HCT116 (cell line): ENCODE results near the gene HEBP1. TPM values are rescaled to one million over a fixed set of nuclear protein-coding genes. Genes with fewer than 3 reads are reported as not detected.

ENCODE experiments used
- ATAC-seq: fragments of 200-7000 bp; cut with Tn5 transposase; 2 replicates; pipeline ENCODE4 v1.9.1; 2020; ENCODE audit warnings: mild to moderate bottlenecking, moderate library complexity
- BruUV-seq: library from RNA; stranded (reverse); fragments of 400-500 nt; replicated peaks from 2 replicates; lab custom pipeline; 2021; lab: Mats Ljungman, UMichigan
- CTCF ChIA-PET: fragments of 300-600 bp; sonication (Branson Sonifier 250); formaldehyde crosslinking; loops from one replicate; lab custom pipeline; 2021; ENCODE audit warnings: antibody characterized with exemption; lab: Charles Lee
- POLR2A ChIA-PET: fragments of 300-600, 350-600 bp; sonication (Branson Sonifier 250); formaldehyde crosslinking; loops from one replicate; lab custom pipeline; 2021; ENCODE audit warnings: antibody characterized with exemption; lab: Charles Lee
- RAD21 ChIA-PET, 2 experiments: fragments of 300-600 bp; sonication (Branson Sonifier 250); formaldehyde crosslinking; loops; one replicate each; lab custom pipeline; 2023; ENCODE audit warnings: low total read pairs in 2 of 2; ENCODE audit not compliant: uncharacterized antibody in 2 of 2, unreplicated experiment in 2 of 2, low non-redundant PET in 1 of 2; lab: Charles Lee
- DNase-seq: peaks from one replicate; pipeline ENCODE4 v3.0.0-alpha.2; 2010; ENCODE audit warnings: low read depth, low spot score
- H2AFZ ChIP-seq: fragments of 200-600 bp; shearing (Covaris generic), sonication (generic); 2 replicates; pipeline ENCODE4 v1.6.1; 2017; ENCODE audit warnings: low read depth, mixed run types, mixed read lengths, antibody characterized with exemption, low read length; ENCODE audit not compliant: poor library complexity, severe bottlenecking
- H3K27ac ChIP-seq: 2 replicates; pipeline ENCODE4 v1.5.1; 2012; ENCODE audit warnings: low read depth, low read length
- H3K27me3 ChIP-seq: fragments of 200-600 bp; sonication (generic); 2 replicates; pipeline ENCODE4 v1.6.1; 2016; ENCODE audit warnings: mixed run types, low read length, mixed read lengths; ENCODE audit not compliant: insufficient read depth
- H3K36me3 ChIP-seq, 2 experiments: fragments of 200-500 bp in 1 of 2; fragments of 200-600 bp in 1 of 2; sonication (Bioruptor generic) in 1 of 2; sonication (generic) in 1 of 2; 2 replicates each; pipeline versions ENCODE4 v1.5.1 to v1.6.1; 2014 to 2016; ENCODE audit warnings: low read length in 2 of 2, inconsistent platforms in 1 of 2, mixed read lengths in 1 of 2, mixed run types in 1 of 2; ENCODE audit not compliant: insufficient read depth in 2 of 2, control insufficient read depth in 1 of 2
- H3K4me1 ChIP-seq, 2 experiments: fragments of 200-600 bp in 1 of 2; sonication (generic) in 1 of 2; 2 replicates each; pipeline versions ENCODE4 v1.5.1 to v1.6.1; 2012 to 2017; ENCODE audit warnings: low read length in 2 of 2, inconsistent platforms in 1 of 2, mild to moderate bottlenecking in 1 of 2, mixed read lengths in 1 of 2, mixed run types in 1 of 2, moderate library complexity in 1 of 2; ENCODE audit not compliant: insufficient read depth in 2 of 2, control insufficient read depth in 1 of 2
- H3K4me2 ChIP-seq: fragments of 200-600 bp; sonication (generic); 2 replicates; pipeline ENCODE4 v1.6.1; 2017; ENCODE audit warnings: mixed run types, low read length, mixed read lengths
- H3K4me3 ChIP-seq, 2 experiments: fragments of 200-600 bp in 1 of 2; sonication (generic) in 1 of 2; replicated peaks in 1 of 2; 2 replicates each; pipeline ENCODE4 v1.5.1; 2011 to 2016; ENCODE audit warnings: low read length in 2 of 2, control low read depth in 1 of 2, low read depth in 1 of 2, mild to moderate bottlenecking in 1 of 2, mixed read lengths in 1 of 2, mixed run types in 1 of 2
- H3K79me2 ChIP-seq: fragments of 200-600 bp; sonication (generic); 2 replicates; pipeline ENCODE4 v1.6.1; 2017; ENCODE audit warnings: mild to moderate bottlenecking, mixed run types, low read length, moderate library complexity, mixed read lengths; ENCODE audit not compliant: insufficient read depth
- H3K9ac ChIP-seq: fragments of 200-600 bp; sonication (generic); 2 replicates; pipeline ENCODE4 v1.6.1; 2016; ENCODE audit warnings: low read length, mixed read lengths
- H3K9me2 ChIP-seq: fragments of 200-600 bp; sonication (generic), shearing (Covaris generic); 2 replicates; pipeline ENCODE4 v1.6.1; 2017; ENCODE audit warnings: mixed run types, mild to moderate bottlenecking, moderate library complexity; ENCODE audit not compliant: insufficient read depth
- H3K9me3 ChIP-seq, 2 experiments: fragments of 200-500 bp in 1 of 2; fragments of 200-600 bp in 1 of 2; sonication (Bioruptor generic) in 1 of 2; sonication (generic) in 1 of 2; 2 replicates each; pipeline ENCODE4 v1.6.1; 2014 to 2017; ENCODE audit warnings: low read length in 2 of 2, mixed read lengths in 2 of 2, inconsistent platforms in 1 of 2, low read depth in 1 of 2, mild to moderate bottlenecking in 1 of 2, mixed run types in 1 of 2, moderate library complexity in 1 of 2; ENCODE audit not compliant: control insufficient read depth in 1 of 2, insufficient read depth in 1 of 2
- H4K20me1 ChIP-seq: fragments of 200-600 bp; sonication (generic), shearing (Covaris generic); 2 replicates; pipeline ENCODE4 v1.6.1; 2017; ENCODE audit warnings: mixed run types, mild to moderate bottlenecking, moderate library complexity; ENCODE audit not compliant: insufficient read depth
- CTCF ChIP-seq, 3 experiments: fragments of 200-600 bp in 1 of 3; sonication (generic) in 1 of 3; IDR thresholded peaks in 2 of 3; conservative IDR thresholded peaks in 1 of 3; 2 replicates each; pipeline ENCODE4 v1.5.1; 2012 to 2017; ENCODE audit warnings: low read depth in 2 of 3, low read length in 2 of 3, antibody characterized with exemption in 1 of 3, borderline replicate concordance in 1 of 3, control low read depth in 1 of 3, mild to moderate bottlenecking in 1 of 3, mixed read lengths in 1 of 3, mixed run types in 1 of 3, moderate library complexity in 1 of 3; ENCODE audit not compliant: insufficient read depth in 1 of 3
- EZH2 ChIP-seq: fragments of 200-600 bp; sonication (generic); IDR thresholded peaks from 2 replicates; pipeline ENCODE4 v1.6.1; 2017; ENCODE audit warnings: antibody characterized with exemption, mixed run types
- MAX ChIP-seq: IDR thresholded peaks from 2 replicates; pipeline ENCODE4 v1.6.1; 2012
- POLR2A ChIP-seq: IDR thresholded peaks from 2 replicates; pipeline ENCODE4 v1.7.0; 2011; ENCODE audit warnings: borderline replicate concordance; ENCODE audit not compliant: insufficient read depth, insufficient read length; ENCODE audit errors: extremely low read depth
- POLR2AphosphoS5 ChIP-seq: IDR thresholded peaks from 2 replicates; pipeline ENCODE4 v1.6.1; 2011; ENCODE audit warnings: mild to moderate bottlenecking, low read depth, low read length, moderate library complexity
- RAD21 ChIP-seq: IDR thresholded peaks from 2 replicates; pipeline ENCODE4 v1.6.1; 2012; ENCODE audit warnings: low read depth, mild to moderate bottlenecking
- REST ChIP-seq: IDR thresholded peaks from 2 replicates; pipeline ENCODE4 v1.6.1; 2012; ENCODE audit warnings: low read depth
- SP1 ChIP-seq: IDR thresholded peaks from 2 replicates; pipeline ENCODE4 v1.6.1; 2012; ENCODE audit warnings: low read depth
- SRF ChIP-seq: IDR thresholded peaks from 2 replicates; pipeline ENCODE4 v1.6.1; 2012; ENCODE audit warnings: low read depth
- YY1 ChIP-seq: IDR thresholded peaks from 2 replicates; pipeline ENCODE4 v1.6.1; 2011; ENCODE audit warnings: low read length, low read depth, moderate library complexity, mild to moderate bottlenecking; ENCODE audit not compliant: insufficient replicate concordance; ENCODE audit errors: extremely low read depth
- ZBTB33 ChIP-seq: IDR thresholded peaks from 2 replicates; pipeline ENCODE4 v1.6.1; 2011; ENCODE audit warnings: mild to moderate bottlenecking, low read length, moderate library complexity; ENCODE audit not compliant: insufficient replicate concordance; ENCODE audit errors: extremely low read depth
- ZFX ChIP-seq: fragments of 450-650 bp; IDR thresholded peaks from 2 replicates; pipeline ENCODE4 v1.6.1; 2017
- intact Hi-C: fragments of 100-400 bp; cut with micrococcal nuclease; formaldehyde crosslinking; loops from 2 replicates; pipeline ENCODE4 v1.10.0; 2022
- total RNA-seq: library from RNA; stranded (reverse); gene quantifications from one replicate; pipeline ENCODE4 v1.2.1, GENCODE V29; 2021; ENCODE audit not compliant: unreplicated experiment
- TF ChIP-seq, protein P1 (sequence below): IDR thresholded peaks from 2 replicates; pipeline ENCODE4 v1.6.1; 2012

The HEBP1 gene
- total RNA-seq, 1 experiment from 2014 or later, result 41.0 TPM

DNA sequence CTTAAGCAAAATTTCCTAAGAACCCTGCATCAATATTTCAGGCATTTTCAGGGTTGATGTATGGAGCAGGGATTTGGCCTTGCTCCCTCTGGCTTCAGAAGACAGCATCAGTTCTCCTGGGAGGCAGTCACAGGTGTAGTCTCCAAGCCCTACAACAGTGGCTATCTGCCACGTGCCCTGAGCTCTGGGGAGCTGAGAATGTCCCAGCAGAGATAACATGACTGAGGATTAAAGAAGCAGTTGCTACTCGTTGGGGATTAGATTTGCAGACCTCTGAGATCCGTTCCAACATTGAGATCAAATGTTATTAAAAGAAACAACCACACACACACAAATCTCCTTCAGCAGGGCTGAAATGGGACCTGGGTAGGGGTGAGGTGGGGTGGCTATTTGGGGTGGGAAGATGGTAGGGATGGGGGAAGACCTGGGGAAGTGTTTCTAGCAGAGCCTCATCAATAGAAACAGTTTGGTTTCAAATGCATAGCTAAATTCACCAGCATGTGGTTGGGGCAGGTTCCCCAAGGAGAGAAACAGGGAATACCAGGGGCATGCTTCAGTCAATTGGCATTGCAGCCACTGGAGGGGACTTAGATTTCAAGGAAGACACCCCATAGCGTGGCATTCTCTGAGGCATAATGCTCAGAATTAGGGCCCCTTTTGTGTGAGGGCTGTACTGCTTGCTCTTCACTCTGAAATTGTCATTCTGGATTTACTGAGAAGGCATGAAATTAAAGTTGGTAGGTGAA, 28.9 kb upstream of the HEBP1 start:
- intact Hi-C loops, result no loop called here
- no peaks in the 10 kb centered on the region for H4K20me1 ChIP-seq
- no peak overlapping the region for H3K9ac ChIP-seq
- no peak overlapping the region for H3K4me2 ChIP-seq
- no peak for TF ChIP-seq RAD21
- TF ChIP-seq, protein P1, sequence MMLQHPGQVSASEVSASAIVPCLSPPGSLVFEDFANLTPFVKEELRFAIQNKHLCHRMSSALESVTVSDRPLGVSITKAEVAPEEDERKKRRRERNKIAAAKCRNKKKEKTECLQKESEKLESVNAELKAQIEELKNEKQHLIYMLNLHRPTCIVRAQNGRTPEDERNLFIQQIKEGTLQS, result no peak
- no peak for TF ChIP-seq SRF
- no peak for TF ChIP-seq POLR2AphosphoS5
- no peak for TF ChIP-seq ZBTB33
- TF ChIP-seq MAX, result no peak
- no peak for TF ChIP-seq CTCF (IDR thresholded peaks at IDR 0.05 in 2 of 3, conservative IDR thresholded peaks at IDR 0.05 in 1 of 3; ENCODE audit: borderline replicate concordance in 1 of 3, insufficient read depth in 1 of 3, low read depth in 2 of 3, low read length in 2 of 3)
- no peak for TF ChIP-seq EZH2
- TF ChIP-seq ZFX, result no peak
- no peak for TF ChIP-seq SP1
- TF ChIP-seq REST, result no peak
- no peak for TF ChIP-seq POLR2A
- no peak for TF ChIP-seq YY1
- no peaks in the 10 kb centered on the region for H3K4me1 ChIP-seq
- H3K9me2 ChIP-seq, result no peaks in the 10 kb centered on the region
- no peak overlapping the region for H3K4me3 ChIP-seq
- POLR2A ChIA-PET, result no interaction called here
- no peaks in the 10 kb centered on the region for H3K79me2 ChIP-seq
- no TSS peak for BruUV-seq
- CTCF ChIA-PET, result no interaction called here
- no peaks in the 10 kb centered on the region for H3K27me3 ChIP-seq
- ATAC-seq (no peak), DNase-seq (no peak)
- H3K27ac ChIP-seq, result no peak overlapping the region
- H3K9me3 ChIP-seq, result no peaks in the 10 kb centered on the region
- RAD21 ChIA-PET, result no interaction called here
- no peak overlapping the region for H2AFZ ChIP-seq
- H3K36me3 ChIP-seq, result no peaks in the 10 kb centered on the region
